ENCODE results near the gene ADAP1. TPM values are rescaled to one million over a fixed set of nuclear protein-coding genes. Genes with fewer than 3 reads are reported as not detected.

The ADAP1 gene
- total RNA-seq, 2 experiments from 2014 or later: 2.4 to 7.0 TPM

- Histone ChIP-seq H3K27ac (ENCODE audit: low read depth, low read length, poor library complexity, severe bottlenecking) (no peak overlapping the region), H2AFZ (ENCODE audit: low read length) (no peak overlapping the region), H3K36me3 (ENCODE audit: insufficient read depth, low read length) (no peaks in the 10 kb centered on the region), H3K79me2 (ENCODE audit: insufficient read depth, low read depth, low read length) (no peaks in the 10 kb centered on the region), H3K4me2 (ENCODE audit: low read length) (no peak overlapping the region), H3K4me1 (ENCODE audit: insufficient read depth, low read length, poor library complexity, severe bottlenecking) (no peaks in the 10 kb centered on the region), H4K20me1 (ENCODE audit: insufficient read depth, low read length) (no peaks in the 10 kb centered on the region), H3K4me3 (ENCODE audit: low read depth, low read length, poor library complexity, severe bottlenecking) (no peak overlapping the region), H3K9me2 (ENCODE audit: insufficient read depth, low read length) (no peaks in the 10 kb centered on the region), H3K9me3 (ENCODE audit: low read length) (peaks cover 13% of the 10 kb centered on the region)
- POLR2A ChIA-PET: no interaction called here
- TF ChIP-seq EZH2phosphoT487 (IDR thresholded peaks at IDR 0.05; ENCODE audit: borderline replicate concordance, low read depth, low read length) (no peak), CTCF (conservative IDR thresholded peaks at IDR 0.05; ENCODE audit: low read length) (no peak)
- BruUV-seq (replicated peaks): no TSS peak
- no peak for DNase-seq (ENCODE audit: low spot score)
- CTCF ChIA-PET (ENCODE audit: unreplicated experiment): no interaction called here
- intact Hi-C loops (cut with micrococcal nuclease; ENCODE audit: unreplicated experiment): no loop called here
Measured at GRCh38 chr7:936386-937054, 18.0 kb downstream of the ADAP1 start.

- CTCF ChIA-PET (ENCODE audit: unreplicated experiment): no interaction called here
- H3K9me3 ChIP-seq (ENCODE audit: low read length): peaks cover 8% of the 10 kb centered on the region
- no peaks in the 10 kb centered on the region for H3K9me2 ChIP-seq (ENCODE audit: insufficient read depth, low read length)
- H3K4me2 ChIP-seq (ENCODE audit: low read length): no peak overlapping the region
- H3K4me1 ChIP-seq (ENCODE audit: insufficient read depth, low read length, poor library complexity, severe bottlenecking): no peaks in the 10 kb centered on the region
- no peak overlapping the region for H3K27ac ChIP-seq (ENCODE audit: low read depth, low read length, poor library complexity, severe bottlenecking)
- no TSS peak for BruUV-seq (replicated peaks)
- no peaks in the 10 kb centered on the region for H3K79me2 ChIP-seq (ENCODE audit: insufficient read depth, low read depth, low read length)
- TF ChIP-seq EZH2phosphoT487 (IDR thresholded peaks at IDR 0.05; ENCODE audit: borderline replicate concordance, low read depth, low read length) (no peak), CTCF (conservative IDR thresholded peaks at IDR 0.05; ENCODE audit: low read length) (no peak)
- no peaks in the 10 kb centered on the region for H3K36me3 ChIP-seq (ENCODE audit: insufficient read depth, low read length)
- DNase-seq (ENCODE audit: low spot score): no peak
- no peaks in the 10 kb centered on the region for H4K20me1 ChIP-seq (ENCODE audit: insufficient read depth, low read length)
- H2AFZ ChIP-seq (ENCODE audit: low read length): no peak overlapping the region
- POLR2A ChIA-PET: no interaction called here
- no peak overlapping the region for H3K4me3 ChIP-seq (ENCODE audit: low read depth, low read length, poor library complexity, severe bottlenecking)
- intact Hi-C loops (cut with micrococcal nuclease; ENCODE audit: unreplicated experiment): no loop called here
Measured at GRCh38 chr7:935874-936385, 18.6 kb downstream of the ADAP1 start.

GRCh38 chr7:935164-935873, 19.2 kb downstream of the ADAP1 start:
- no peaks in the 10 kb centered on the region for H3K9me2 ChIP-seq (ENCODE audit: insufficient read depth, low read length)
- ChIA-PET POLR2A (no interaction called here), CTCF (ENCODE audit: unreplicated experiment) (no interaction called here)
- no peaks in the 10 kb centered on the region for H3K4me1 ChIP-seq (ENCODE audit: insufficient read depth, low read length, poor library complexity, severe bottlenecking)
- H3K36me3 ChIP-seq (ENCODE audit: insufficient read depth, low read length): no peaks in the 10 kb centered on the region
- no peak overlapping the region for H3K4me2 ChIP-seq (ENCODE audit: low read length)
- no peak overlapping the region for H3K27ac ChIP-seq (ENCODE audit: low read depth, low read length, poor library complexity, severe bottlenecking)
- no TSS peak for BruUV-seq (replicated peaks)
- no peak for DNase-seq (ENCODE audit: low spot score)
- H2AFZ ChIP-seq (ENCODE audit: low read length): no peak overlapping the region
- intact Hi-C loops (cut with micrococcal nuclease; ENCODE audit: unreplicated experiment): no loop called here
- H3K79me2 ChIP-seq (ENCODE audit: insufficient read depth, low read depth, low read length): no peaks in the 10 kb centered on the region
- TF ChIP-seq EZH2phosphoT487 (IDR thresholded peaks at IDR 0.05; ENCODE audit: borderline replicate concordance, low read depth, low read length): no peak
- no peak overlapping the region for H3K4me3 ChIP-seq (ENCODE audit: low read depth, low read length, poor library complexity, severe bottlenecking)
- H4K20me1 ChIP-seq (ENCODE audit: insufficient read depth, low read length): no peaks in the 10 kb centered on the region
- peaks cover 1% of the 10 kb centered on the region; the same call in 1 of the 2 replicates for H3K9me3 ChIP-seq (ENCODE audit: low read length)

Data from OCI-LY7 (cell line).